Measurements from ENCODE around the gene TRIM39.

- no peak for TF ChIP-seq YY1 (IDR thresholded peaks at IDR 0.05; ENCODE audit: low read depth)
- no peak for TF ChIP-seq EP300 (IDR thresholded peaks at IDR 0.05; ENCODE audit: borderline replicate concordance)
These were observed 11.6 kb upstream of the TRIM39 start for GRCh38 chr6:30315156-30315555.
